ENCODE measurements around the gene SLC35G6.

DNA sequence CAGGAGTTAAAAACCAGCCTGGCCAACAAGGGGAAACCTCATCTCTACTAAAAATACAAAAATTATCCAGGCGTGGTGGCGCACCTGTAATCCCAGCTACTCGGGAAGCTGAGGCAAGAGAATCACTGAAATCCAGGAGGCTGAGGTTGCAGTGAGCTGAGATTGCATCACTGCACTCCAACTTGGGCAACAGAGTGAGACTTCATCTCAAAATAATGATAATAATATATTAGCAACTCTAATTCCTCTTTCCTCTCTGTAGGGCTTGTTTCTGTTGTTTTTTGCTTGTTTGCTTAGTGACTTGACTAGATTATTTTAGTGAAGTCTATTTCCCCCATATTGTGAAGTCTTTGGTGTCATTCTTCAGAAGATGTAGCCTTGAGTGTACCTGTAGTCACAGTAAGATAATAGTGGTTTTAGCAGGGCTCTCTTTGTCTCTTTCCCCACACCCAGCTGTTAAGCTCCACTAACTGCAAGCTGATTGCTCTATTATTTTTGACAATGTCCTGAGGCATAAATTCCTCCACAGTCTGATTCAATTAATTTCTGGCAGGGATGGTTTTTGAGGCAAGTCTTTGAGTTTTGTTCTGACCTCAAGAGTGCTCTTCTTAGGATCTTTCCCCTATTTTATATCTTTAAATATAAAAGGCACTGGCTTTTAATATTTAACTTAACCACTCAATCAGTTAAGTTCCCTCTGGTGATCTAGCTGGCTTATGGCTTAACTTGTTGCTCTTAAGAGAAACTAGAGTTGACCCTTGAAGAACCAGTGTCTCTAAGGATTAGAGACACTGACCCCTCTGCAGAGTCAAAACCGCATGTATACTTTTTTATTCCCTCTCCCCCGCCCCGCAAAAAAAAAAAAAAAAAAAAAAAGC, 49.0 kb downstream of the SLC35G6 start:
- no peak for TF ChIP-seq POLR2AphosphoS5 (IDR thresholded peaks at IDR 0.05)
- TF ChIP-seq, protein P1, sequence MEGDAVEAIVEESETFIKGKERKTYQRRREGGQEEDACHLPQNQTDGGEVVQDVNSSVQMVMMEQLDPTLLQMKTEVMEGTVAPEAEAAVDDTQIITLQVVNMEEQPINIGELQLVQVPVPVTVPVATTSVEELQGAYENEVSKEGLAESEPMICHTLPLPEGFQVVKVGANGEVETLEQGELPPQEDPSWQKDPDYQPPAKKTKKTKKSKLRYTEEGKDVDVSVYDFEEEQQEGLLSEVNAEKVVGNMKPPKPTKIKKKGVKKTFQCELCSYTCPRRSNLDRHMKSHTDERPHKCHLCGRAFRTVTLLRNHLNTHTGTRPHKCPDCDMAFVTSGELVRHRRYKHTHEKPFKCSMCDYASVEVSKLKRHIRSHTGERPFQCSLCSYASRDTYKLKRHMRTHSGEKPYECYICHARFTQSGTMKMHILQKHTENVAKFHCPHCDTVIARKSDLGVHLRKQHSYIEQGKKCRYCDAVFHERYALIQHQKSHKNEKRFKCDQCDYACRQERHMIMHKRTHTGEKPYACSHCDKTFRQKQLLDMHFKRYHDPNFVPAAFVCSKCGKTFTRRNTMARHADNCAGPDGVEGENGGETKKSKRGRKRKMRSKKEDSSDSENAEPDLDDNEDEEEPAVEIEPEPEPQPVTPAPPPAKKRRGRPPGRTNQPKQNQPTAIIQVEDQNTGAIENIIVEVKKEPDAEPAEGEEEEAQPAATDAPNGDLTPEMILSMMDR (IDR thresholded peaks at IDR 0.05), result no peak
- TF ChIP-seq POLR2A (IDR thresholded peaks at IDR 0.05), result no peak

Data from breast epithelium (tissue), 3 donors.